Measurements from ENCODE around the gene RSPH1.

Gene RSPH1

GRCh38 chr21:42538479-42539275 lies 42.7 kb upstream of the RSPH1 start:
- DNase-seq (ENCODE audit: low read depth), result no peak
- H3K4me3 ChIP-seq (ENCODE audit: low read depth, low read length), result no peak overlapping the region
- no peak for TF ChIP-seq CTCF (IDR thresholded peaks at IDR 0.05; ENCODE audit: low read depth, low read length, missing control alignments)
- in situ Hi-C loops (cut with HindIII; ENCODE audit: low sequenced_read_pairs), result no loop called here

- DNase-seq (ENCODE audit: low read depth), result no peak
- in situ Hi-C loops (cut with HindIII; ENCODE audit: low sequenced_read_pairs), result no loop called here
- TF ChIP-seq CTCF (IDR thresholded peaks at IDR 0.05; ENCODE audit: low read depth, low read length, missing control alignments), result peak; percentile 47
- H3K4me3 ChIP-seq (ENCODE audit: low read depth, low read length), result no peak overlapping the region
Measured at GRCh38 chr21:42537106-42537742, 41.2 kb upstream of the RSPH1 start.

- in situ Hi-C loops (cut with HindIII; ENCODE audit: low sequenced_read_pairs), result no loop called here
Measured at GRCh38 chr21:42536601-42537000, 40.6 kb upstream of the RSPH1 start.

GRCh38 chr21:42535602-42536171 lies 39.7 kb upstream of the RSPH1 start:
- no peak for TF ChIP-seq CTCF (IDR thresholded peaks at IDR 0.05; ENCODE audit: low read depth, low read length, missing control alignments)
- DNase-seq (ENCODE audit: low read depth), result no peak
- no peak overlapping the region for H3K4me3 ChIP-seq (ENCODE audit: low read depth, low read length)
- in situ Hi-C loops (cut with HindIII; ENCODE audit: low sequenced_read_pairs), result no loop called here

More at GRCh38 chr21:42536601-42537000, 40.6 kb upstream of the RSPH1 start:
- TF ChIP-seq CTCF (IDR thresholded peaks at IDR 0.05; ENCODE audit: low read depth, low read length, missing control alignments), result no peak
- no peak overlapping the region for H3K4me3 ChIP-seq (ENCODE audit: low read depth, low read length)
- DNase-seq (ENCODE audit: low read depth), result no peak

- TF ChIP-seq CTCF (IDR thresholded peaks at IDR 0.05; ENCODE audit: low read depth, low read length, missing control alignments), result no peak
- in situ Hi-C loops (cut with HindIII; ENCODE audit: low sequenced_read_pairs), result no loop called here
- H3K4me3 ChIP-seq (ENCODE audit: low read depth, low read length), result no peak overlapping the region
- no peak for DNase-seq (ENCODE audit: low read depth)
Measured at GRCh38 chr21:42534421-42535378, 38.7 kb upstream of the RSPH1 start.

- TF ChIP-seq CTCF (IDR thresholded peaks at IDR 0.05; ENCODE audit: low read depth, low read length, missing control alignments), result no peak
- in situ Hi-C loops (cut with HindIII; ENCODE audit: low sequenced_read_pairs), result no loop called here
Measured at GRCh38 chr21:42533963-42534355, 37.9 kb upstream of the RSPH1 start.

More at GRCh38 chr21:42533963-42534355, 37.9 kb upstream of the RSPH1 start:
- DNase-seq (ENCODE audit: low read depth), result no peak
- H3K4me3 ChIP-seq (ENCODE audit: low read depth, low read length), result no peak overlapping the region

Data from astrocyte of the cerebellum (primary cell).